ENCODE data around the gene PNPO. TPM values are rescaled to one million over a fixed set of nuclear protein-coding genes. Genes with fewer than 3 reads are reported as not detected.
A peak's percentile ranks its signal among the peaks of the same experiment; 100 is the strongest.

Gene PNPO
- total and polyA plus RNA-seq, 8 donors = 7.6 to 44.2 (median 12.1) TPM; not detected in 1

- peak in 2 of 3 donors; percentile 66 to 72 for TF ChIP-seq POLR2AphosphoS5 (IDR thresholded peaks at IDR 0.05)
- TF ChIP-seq CTCF (IDR thresholded peaks at IDR 0.05) = no peak
- TF ChIP-seq EP300 (IDR thresholded peaks at IDR 0.05) = no peak
- TF ChIP-seq POLR2A (IDR thresholded peaks at IDR 0.05) = peak in 1 of 4 donors; percentile 19
- H3K27ac ChIP-seq = peak overlapping the region; percentile 62 to 94 (median 91)
- H3K4me3 ChIP-seq = no peak overlapping the region
- peak; percentile 78 to 82 for DNase-seq
- intact Hi-C loops (cut with DNase I; ENCODE audit: low total_unique reads) = no loop called here
- H3K27me3 ChIP-seq = no peaks in the 10 kb centered on the region
- peaks cover 15 to 31% (median 23%) of the 10 kb centered on the region in 4 donors for H3K4me1 ChIP-seq
- WGBS, 5 donors = 35 to 52% (median 42%) methylated on average over 8 of the region's 8 CpGs
- no peaks in the 10 kb centered on the region for H3K36me3 ChIP-seq
- H3K9me3 ChIP-seq = no peaks in the 10 kb centered on the region
These were observed 18.7 kb downstream of the PNPO start for GRCh38 chr17:47959825-47960655.

GRCh38 chr17:47961406-47961805, 20.0 kb downstream of the PNPO start:
- WGBS, 5 donors = 80 to 91% (median 84%) methylated on average over 6 of the region's 6 CpGs
- H3K4me1 ChIP-seq = peaks cover 20 to 36% (median 26%) of the 10 kb centered on the region in 4 donors

GRCh38 chr17:47962901-47963300, 21.5 kb downstream of the PNPO start:
- Histone ChIP-seq H3K27me3 (no peaks in the 10 kb centered on the region), H3K4me1 (peaks cover 21 to 50% (median 33%) of the 10 kb centered on the region in 4 donors), H3K9me3 (no peaks in the 10 kb centered on the region), H3K27ac (no peak overlapping the region), H3K4me3 (no peak overlapping the region), H3K36me3 (no peaks in the 10 kb centered on the region)
- DNase-seq = no peak
- 78 to 100% (median 95%) methylated on average over 3 of the region's 3 CpGs for WGBS, 5 donors
- intact Hi-C loops (cut with DNase I; ENCODE audit: low total_unique reads) = no loop called here
- no peak for TF ChIP-seq CTCF (IDR thresholded peaks at IDR 0.05)
- no peak for TF ChIP-seq EP300 (IDR thresholded peaks at IDR 0.05)
- TF ChIP-seq POLR2AphosphoS5 (IDR thresholded peaks at IDR 0.05) = no peak
- no peak for TF ChIP-seq POLR2A (IDR thresholded peaks at IDR 0.05)

More at GRCh38 chr17:47961406-47961805, 20.0 kb downstream of the PNPO start:
- Histone ChIP-seq H3K36me3 (no peaks in the 10 kb centered on the region), H3K27ac (peak overlapping the region in 4 of 5 donors; percentile 9 to 94 (median 90)), H3K4me3 (no peak overlapping the region), H3K9me3 (no peaks in the 10 kb centered on the region), H3K27me3 (no peaks in the 10 kb centered on the region)
- no peak for TF ChIP-seq POLR2A (IDR thresholded peaks at IDR 0.05)
- no peak for TF ChIP-seq POLR2AphosphoS5 (IDR thresholded peaks at IDR 0.05)
- TF ChIP-seq EP300 (IDR thresholded peaks at IDR 0.05) = no peak
- no peak for TF ChIP-seq CTCF (IDR thresholded peaks at IDR 0.05)
- intact Hi-C loops (cut with DNase I; ENCODE audit: low total_unique reads) = no loop called here
- DNase-seq = no peak

GRCh38 chr17:47964856-47965255, 23.5 kb downstream of the PNPO start:
- WGBS, 5 donors = 90 to 97% (median 95%) methylated on average over 5 of the region's 5 CpGs
- no peak for DNase-seq
- no peaks in the 10 kb centered on the region for H3K27me3 ChIP-seq
- no peaks in the 10 kb centered on the region for H3K9me3 ChIP-seq
- TF ChIP-seq POLR2A (IDR thresholded peaks at IDR 0.05) (no peak), POLR2AphosphoS5 (IDR thresholded peaks at IDR 0.05) (no peak), CTCF (IDR thresholded peaks at IDR 0.05) (no peak), EP300 (IDR thresholded peaks at IDR 0.05) (no peak)
- no peaks in the 10 kb centered on the region for H3K36me3 ChIP-seq
- intact Hi-C loops (cut with DNase I; ENCODE audit: low total_unique reads) = no loop called here
- peaks cover 11 to 42% (median 24%) of the 10 kb centered on the region in 4 donors for H3K4me1 ChIP-seq
- H3K27ac ChIP-seq = peak overlapping the region in 4 of 5 donors; percentile 49 to 82 (median 81)
- no peak overlapping the region for H3K4me3 ChIP-seq
